Heart left ventricle (tissue), 16 donors: ENCODE results near the gene YPEL5. TPM values are rescaled to one million over a fixed set of nuclear protein-coding genes. Genes with fewer than 3 reads are reported as not detected.

ENCODE experiments used
- ATAC-seq, 4 donors: fragments of 200-7000 bp; cut with Tn5 transposase; one replicate each; pipeline ENCODE4 v1.9.1; 2020 to 2022; ENCODE audit warnings: moderate library complexity in 4 of 4, mild to moderate bottlenecking in 3 of 4, moderate number of reproducible peaks in 1 of 4
- DNase-seq, 5 donors: peaks; one replicate each; pipeline ENCODE4 v3.0.0-alpha.2; 2020
- H3K27ac ChIP-seq, 12 donors: fragments of 200-600 bp; sonication (generic) in 4 of 12; one replicate each; pipeline versions ENCODE4 v1.5.0 to v1.8.0; 2016 to 2022; ENCODE audit warnings: mild to moderate bottlenecking in 2 of 12
- H3K27me3 ChIP-seq, 9 donors: fragments of 200-600 bp; sonication (generic) in 2 of 9; one replicate each; pipeline versions ENCODE4 v1.5.1 to v1.8.0; 2016 to 2022; ENCODE audit warnings: mild to moderate bottlenecking in 3 of 9
- H3K36me3 ChIP-seq, 9 donors: fragments of 200-600 bp; sonication (generic) in 2 of 9; one replicate each; pipeline versions ENCODE4 v1.5.0 to v1.8.0; 2018 to 2022; ENCODE audit warnings: mild to moderate bottlenecking in 2 of 9
- H3K4me1 ChIP-seq, 12 donors: fragments of 200-600 bp; sonication (generic) in 4 of 12; one replicate each; pipeline versions ENCODE4 v1.5.0 to v1.8.0; 2016 to 2022; ENCODE audit warnings: mild to moderate bottlenecking in 3 of 12
- H3K4me3 ChIP-seq, 12 donors: fragments of 200-600 bp; sonication (generic) in 4 of 12; one replicate each; pipeline versions ENCODE4 v1.5.0 to v1.8.0; 2017 to 2022; ENCODE audit warnings: mild to moderate bottlenecking in 9 of 12, moderate library complexity in 4 of 12
- H3K9me3 ChIP-seq, 12 donors: fragments of 200-600 bp; sonication (generic) in 4 of 12; one replicate each; pipeline versions ENCODE4 v1.5.0 to v1.8.0; 2016 to 2022; ENCODE audit warnings: mild to moderate bottlenecking in 1 of 12
- CTCF ChIP-seq, 12 donors: fragments of 200-600 bp; sonication (generic) in 4 of 12; IDR thresholded peaks; one replicate each; pipeline versions ENCODE4 v1.5.0 to v1.8.0; 2018 to 2022; ENCODE audit warnings: antibody characterized with exemption in 12 of 12, mild to moderate bottlenecking in 5 of 12
- POLR2A ChIP-seq, 2 donors: fragments of 450-650 bp; IDR thresholded peaks; one replicate each; pipeline ENCODE4 v1.6.1; 2017; ENCODE audit warnings: antibody characterized with exemption in 2 of 2, mild to moderate bottlenecking in 2 of 2, moderate library complexity in 2 of 2
- WGBS, 4 donors: extraction: QIAGEN DNeasy Blood & Tissue Kit in 2 of 4; methylation state at CpG; one replicate each; pipeline versions ENCODE4 v1.1.5 to v1.1.7; 2013 to 2018; 5-methylcytosine and 5-hydroxymethylcytosine counted together
- intact Hi-C, 10 donors: fragments of 100-400 bp; cut with DNase I; formaldehyde crosslinking; loops; one replicate each; pipeline versions ENCODE4 v1.11.1 to v1.14.2; 2022
- polyA plus RNA-seq, 2 donors: library from polyadenylated mRNA; stranded (reverse); fragments of 200-250 nt; gene quantifications; one replicate each; pipeline ENCODE4 v1.2.3, GENCODE V29; 2013
- total RNA-seq, 9 donors: library from RNA; depleted of rRNA in 2 of 9; stranded (reverse); fragments of >200 nt in 2 of 9; fragmentation: NEBNext Ultra II Directional in 3 of 9; extraction: Animal tissue kit (Norgen Biotek cat#: 25700) in 3 of 9; gene quantifications; one replicate each; pipeline versions ENCODE4 v1.1.0 to v1.2.4, GENCODE V29; 2016 to 2023
- donor health status: ischemic (EF 13 %, LVEDD 7.1; RV severe dilation, severe dysfunction).
- donor health status: healthy with polysubstance abuse.
- donor health status: DM: no; HTN: yes; CAD: no.
- donor health status: DM: no; HTN: no; CAD: no.
- donor health status: ischemic (EF 25% LVEDD 6.9; RV normal size, moderate dysfunction).
- donor health status: ischemic (EF 25% LVEDD 5.7; RV mildly dilated, moderate dysfunction).
- donor health status: healthy.
- donor health status: DM: yes; HTN: yes; CAD: no.
- donor health status: ischemic (EF 35%, LVEDD 5.7; RV mildly dilated, moderate dysfunction).
- donor health status: nonischemic (EF 11% LVEDD 7.7; RV severe dilation, severe dysfunction).
- donor health status: DM: yes; HTN: yes; CAD: no.
- donor health status: PGD.
- donor health status: ischemic (EF 29% LVEDD 5.4; RV normal size, mild dysfunction).
- donor health status: nonischemic (EF 23%, LVEDD 6.1; RV moderate dilation, normal function).

Gene YPEL5
- total and polyA plus RNA-seq, 11 donors = 36.4 to 90.6 (median 57.7) TPM

DNA sequence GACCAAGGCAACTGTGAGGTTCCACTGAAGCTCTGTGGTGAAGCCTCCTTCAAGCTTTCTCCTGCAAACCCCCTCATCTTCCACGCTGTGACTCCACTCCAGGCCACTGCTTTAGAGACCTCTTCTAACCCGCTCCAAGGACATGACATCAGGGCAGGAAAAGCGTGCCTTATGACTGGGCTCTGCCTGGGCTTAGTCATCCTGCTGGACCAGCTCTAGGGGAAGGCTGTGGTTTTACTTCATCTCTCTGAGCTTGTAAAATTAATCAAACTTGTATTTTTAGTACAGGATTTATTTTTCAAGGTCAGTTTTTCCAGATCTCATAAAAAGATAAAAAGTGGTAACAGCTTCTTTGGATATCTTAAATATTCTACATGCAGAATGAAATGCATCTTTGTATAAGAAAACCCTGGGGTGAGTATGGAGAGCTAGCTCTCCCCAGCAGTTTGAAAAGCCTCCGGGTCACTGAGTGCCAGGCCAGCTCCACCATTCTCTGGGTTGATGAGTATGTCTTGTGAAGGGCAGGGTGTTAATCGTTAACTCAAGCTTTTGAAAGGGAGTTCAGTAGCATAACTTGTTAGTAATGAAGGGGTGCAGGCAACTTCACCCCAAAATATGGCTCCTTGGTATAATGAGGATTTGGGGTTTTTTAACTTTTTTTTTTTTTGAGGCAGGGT is 33.1 kb upstream of the YPEL5 start:
- peak in 2 of 4 donors; percentile 46 for ATAC-seq
- no peaks in the 10 kb centered on the region for H3K27me3 ChIP-seq
- H3K4me1 ChIP-seq = peaks cover 0 to 10% (median 0%) of the 10 kb centered on the region in 12 donors
- H3K27ac ChIP-seq = no peak overlapping the region
- WGBS, 4 donors = 68 to 83% (median 76%) methylated on average over 5 of the region's 5 CpGs
- no peak overlapping the region for H3K4me3 ChIP-seq
- TF ChIP-seq CTCF (IDR thresholded peaks at IDR 0.05) = no peak
- no peak for TF ChIP-seq POLR2A (IDR thresholded peaks at IDR 0.05)
- no peak for DNase-seq
- no peaks in the 10 kb centered on the region for H3K36me3 ChIP-seq
- no peaks in the 10 kb centered on the region for H3K9me3 ChIP-seq
- intact Hi-C loops = loop anchor here in 1 of 10 donors (2.0 kb wide), 1 partner anchor 23 kb away; no protein-coding TSS in a partner anchor

DNA sequence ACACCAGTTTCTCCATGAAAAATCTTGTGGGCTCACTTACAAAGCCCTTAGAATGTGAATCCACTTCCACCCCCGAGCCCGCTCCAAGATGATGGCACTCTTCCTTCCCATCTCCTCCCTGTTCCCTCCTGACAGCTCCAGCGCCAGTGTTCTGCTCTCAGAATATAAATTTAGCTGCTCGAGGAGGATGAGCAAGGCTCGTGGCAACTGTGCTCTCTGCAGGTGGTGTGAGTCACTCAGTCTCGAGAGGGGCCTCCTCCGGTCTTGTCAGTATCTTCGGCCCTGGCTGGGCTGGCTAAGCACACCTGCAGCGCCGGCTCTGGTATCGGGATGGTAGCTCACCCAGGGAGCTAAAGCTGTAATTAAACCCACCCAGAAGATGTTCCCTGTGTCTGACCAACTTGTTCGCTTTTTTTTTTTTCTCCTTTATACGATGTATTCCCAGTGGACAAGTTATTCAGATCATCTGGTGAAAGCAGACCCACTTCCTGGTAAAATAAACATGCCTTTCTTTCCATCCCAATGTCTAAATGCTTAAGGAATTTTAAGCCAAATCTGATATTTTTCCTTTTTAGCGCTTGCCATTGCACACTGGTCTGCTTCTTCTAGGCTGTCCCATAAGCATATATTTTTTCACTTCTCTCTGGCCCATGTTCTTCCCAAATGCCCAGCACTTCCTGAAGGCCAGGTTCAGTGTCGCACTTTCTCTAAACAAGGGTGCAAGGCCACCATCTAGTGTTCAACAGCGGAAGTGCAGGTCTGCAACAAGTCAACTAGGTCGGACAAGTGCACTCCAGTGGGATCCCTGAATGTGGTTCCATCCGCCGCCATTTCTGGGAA is 31.4 kb upstream of the YPEL5 start:
- Histone ChIP-seq H3K4me3 (no peak overlapping the region), H3K27me3 (no peaks in the 10 kb centered on the region), H3K9me3 (no peaks in the 10 kb centered on the region), H3K27ac (no peak overlapping the region), H3K36me3 (no peaks in the 10 kb centered on the region), H3K4me1 (peaks cover 0 to 10% (median 0%) of the 10 kb centered on the region in 12 donors)
- peak; percentile 68 to 86 (median 74) for DNase-seq
- intact Hi-C loops = loop anchor here in 4 of 10 donors (1.0 to 2.0 kb wide), 2 partner anchors 24 to 25 kb away; no protein-coding TSS in a partner anchor
- ATAC-seq = peak; percentile 60 to 87 (median 86)
- peak; percentile 84 to 93 (median 88) for TF ChIP-seq CTCF (IDR thresholded peaks at IDR 0.05)
- no peak for TF ChIP-seq POLR2A (IDR thresholded peaks at IDR 0.05)
- 48 to 52% (median 49%) methylated on average over 19 of the region's 19 CpGs for WGBS, 4 donors

GRCh38 chr2:30115981-30116285 is 30.9 kb upstream of the YPEL5 start:
- no peaks in the 10 kb centered on the region for H3K27me3 ChIP-seq
- peaks cover 0 to 10% (median 0%) of the 10 kb centered on the region in 12 donors for H3K4me1 ChIP-seq
- ATAC-seq (no peak), DNase-seq (no peak)
- intact Hi-C loops = loop anchor here in 6 of 10 donors (1.0 to 2.0 kb wide), 3 partner anchors 25 to 26 kb away; no protein-coding TSS in a partner anchor
- no peak overlapping the region for H3K27ac ChIP-seq
- no peaks in the 10 kb centered on the region for H3K9me3 ChIP-seq
- WGBS, 4 donors = 65 to 73% (median 67%) methylated on average over 5 of the region's 5 CpGs
- TF ChIP-seq CTCF (IDR thresholded peaks at IDR 0.05) (peak in 1 of 12 donors; percentile 7), POLR2A (IDR thresholded peaks at IDR 0.05) (no peak)
- no peaks in the 10 kb centered on the region for H3K36me3 ChIP-seq
- no peak overlapping the region for H3K4me3 ChIP-seq

DNA sequence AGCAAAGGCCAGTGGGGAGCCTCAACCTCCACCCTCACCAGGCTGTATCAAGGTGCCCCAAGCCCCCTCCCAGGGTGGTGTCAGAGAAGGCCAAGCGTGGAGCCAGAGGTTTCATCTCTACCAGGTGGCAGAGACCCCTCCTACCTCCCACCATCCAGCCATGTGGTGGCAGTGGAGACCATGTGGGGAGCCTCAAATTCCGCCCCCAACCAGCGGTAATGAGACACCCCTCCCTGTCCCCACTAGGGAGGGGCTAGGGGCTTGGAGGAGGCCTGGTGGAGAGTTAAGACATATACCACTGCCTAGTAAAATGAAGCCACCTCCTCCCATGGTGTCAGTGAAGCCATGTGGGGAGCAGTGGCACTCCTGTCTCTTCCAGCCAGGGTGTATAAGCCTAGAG is 24.4 kb upstream of the YPEL5 start:
- Histone ChIP-seq H3K9me3 (peaks cover 0 to 8% (median 0%) of the 10 kb centered on the region in 12 donors), H3K36me3 (no peaks in the 10 kb centered on the region), H3K4me1 (no peaks in the 10 kb centered on the region), H3K27ac (no peak overlapping the region), H3K27me3 (no peaks in the 10 kb centered on the region), H3K4me3 (no peak overlapping the region)
- ATAC-seq (no peak), DNase-seq (no peak)
- TF ChIP-seq CTCF (IDR thresholded peaks at IDR 0.05) (no peak), POLR2A (IDR thresholded peaks at IDR 0.05) (no peak)
- 71 to 94% (median 81%) methylated on average over 3 of the region's 3 CpGs for WGBS, 4 donors
- intact Hi-C loops = no loop called here
